GM12878 (cell line): ENCODE results near the gene CARD9. TPM values are rescaled to one million over a fixed set of nuclear protein-coding genes. Genes with fewer than 3 reads are reported as not detected.

Experiments used
- ATAC-seq: fragments of 200-7000 bp; cut with Tn5 transposase; 3 replicates; pipeline ENCODE4 v1.9.1; 2020; ENCODE audit warnings: mild to moderate bottlenecking, moderate library complexity
- BruUV-seq: library from RNA; stranded (reverse); fragments of 400-500 nt; replicated peaks from 2 replicates; lab custom pipeline; 2021; lab: Mats Ljungman, UMichigan
- CTCF ChIA-PET: fragments of 300-600 bp; sonication (Branson Sonifier 250); formaldehyde crosslinking; extraction: SDS; loops from one replicate; lab custom pipeline; 2021; ENCODE audit warnings: inconsistent platforms; lab: Yijun Ruan, JAX
- POLR2A ChIA-PET: fragments of 350-600 bp; formaldehyde crosslinking; extraction: SDS; loops from one replicate; lab custom pipeline; 2021; ENCODE audit warnings: inconsistent platforms; lab: Charles Lee
- RAD21 ChIA-PET: fragments of 300-600 bp; sonication (Branson Sonifier 250); formaldehyde crosslinking; loops from one replicate; lab custom pipeline; 2023; ENCODE audit warnings: antibody characterized with exemption; ENCODE audit not compliant: unreplicated experiment; lab: Charles Lee
- SMC1A ChIA-PET: fragments of 300-600 bp; sonication (Branson Sonifier 250); formaldehyde crosslinking; loops from one replicate; lab custom pipeline; 2023; ENCODE audit not compliant: unreplicated experiment, uncharacterized antibody; lab: Charles Lee
- DNase-seq: peaks from one replicate; pipeline ENCODE4 v3.0.0-alpha.2; 2011; ENCODE audit warnings: low read depth, low spot score
- FAIRE-seq: peaks from 3 replicates; lab custom pipeline; 2011; peaks lifted over from hg19 to GRCh38; lab: Jason Lieb, UNC
- H2AFZ ChIP-seq: 2 replicates; pipeline ENCODE4 v1.6.0; 2011; ENCODE audit warnings: low read depth, low read length, control low read depth; ENCODE audit not compliant: control insufficient read depth
- H3K27ac ChIP-seq: 2 replicates; pipeline ENCODE4 v1.5.1; 2011; ENCODE audit warnings: control low read depth; ENCODE audit not compliant: control insufficient read depth, insufficient read depth
- H3K27me3 ChIP-seq, 2 experiments: replicated peaks in 1 of 2; 2 replicates each; pipeline versions ENCODE4 v1.6.0 to v1.6.1; 2011; ENCODE audit warnings: low read length in 1 of 2; ENCODE audit not compliant: control insufficient read depth in 2 of 2, insufficient read depth in 2 of 2
- H3K36me3 ChIP-seq, 2 experiments: 2 replicates each; pipeline ENCODE4 v1.5.1; 2011; ENCODE audit warnings: low read length in 1 of 2; ENCODE audit not compliant: control insufficient read depth in 2 of 2, insufficient read depth in 2 of 2
- H3K4me1 ChIP-seq: 2 replicates; pipeline ENCODE4 v1.6.1; 2011; ENCODE audit warnings: mild to moderate bottlenecking, low read length, moderate library complexity, mixed read lengths; ENCODE audit not compliant: control insufficient read depth, insufficient read depth
- H3K4me2 ChIP-seq: 2 replicates; pipeline ENCODE4 v1.6.0; 2011; ENCODE audit warnings: control low read depth; ENCODE audit not compliant: control insufficient read depth, insufficient read depth
- H3K4me3 ChIP-seq: fragments of 200-600 bp; sonication (generic); 2 replicates; pipeline ENCODE4 v1.5.1; 2016
- H3K79me2 ChIP-seq: 2 replicates; pipeline ENCODE4 v1.6.0; 2011; ENCODE audit warnings: low read length; ENCODE audit not compliant: control insufficient read depth, insufficient read depth
- H3K9ac ChIP-seq: 2 replicates; pipeline ENCODE4 v1.8.0; 2011; ENCODE audit warnings: low read length, control low read depth, mixed read lengths; ENCODE audit not compliant: control insufficient read depth, insufficient read depth
- H3K9me3 ChIP-seq: replicated peaks from 3 replicates; pipeline ENCODE4 v1.5.1; 2011; ENCODE audit warnings: mild to moderate bottlenecking, low read length; ENCODE audit not compliant: control insufficient read depth, insufficient read depth
- H4K20me1 ChIP-seq: 2 replicates; pipeline ENCODE4 v1.6.0; 2011; ENCODE audit not compliant: control insufficient read depth, insufficient read depth
- BACH1 ChIP-seq: fragments of 450-650 bp; IDR thresholded peaks from 2 replicates; pipeline ENCODE4 v1.6.1; 2017; ENCODE audit warnings: mild to moderate bottlenecking, borderline replicate concordance
- CBX5 ChIP-seq: sonication (generic); IDR thresholded peaks from 2 replicates; pipeline ENCODE4 v1.6.1; 2016; ENCODE audit warnings: low read depth, moderate library complexity, mild to moderate bottlenecking, inconsistent platforms
- DPF2 ChIP-seq: fragments of 450-650 bp; IDR thresholded peaks from 2 replicates; pipeline ENCODE4 v1.6.1; 2017; ENCODE audit warnings: mild to moderate bottlenecking
- KDM1A ChIP-seq: fragments of 200-600 bp; sonication (generic); IDR thresholded peaks from 2 replicates; pipeline ENCODE4 v1.6.1; 2016; ENCODE audit warnings: borderline replicate concordance
- SREBF1 ChIP-seq: IDR thresholded peaks from 2 replicates; pipeline ENCODE4 v1.6.1; 2012; ENCODE audit warnings: mild to moderate bottlenecking, low read length
- TCF3 ChIP-seq: IDR thresholded peaks from 2 replicates; pipeline ENCODE4 v1.6.1; 2012; ENCODE audit warnings: low read depth, mild to moderate bottlenecking, low read length, borderline replicate concordance; ENCODE audit not compliant: insufficient read depth
- ZSCAN29 ChIP-seq: fragments of 450-650 bp; IDR thresholded peaks from 2 replicates; pipeline ENCODE4 v1.6.1; 2017; ENCODE audit warnings: mild to moderate bottlenecking, moderate library complexity
- WGBS: methylation state at CpG from one replicate; pipeline ENCODE4 v1.1.6; 2016; ENCODE audit warnings: low lambda C conversion rate; ENCODE audit not compliant: insufficient replicate concordance, insufficient coverage; ENCODE audit errors: missing lambda C conversion rate; 5-methylcytosine and 5-hydroxymethylcytosine counted together
- in situ Hi-C: fragments of 300-500 bp; cut with MboI; formaldehyde crosslinking; loops from 9 replicates; pipeline ENCODE4 v1.14.3; 2018; ENCODE audit warnings: mixed read lengths
- intact Hi-C: fragments of 100-400 bp; cut with micrococcal nuclease; formaldehyde crosslinking; loops from one replicate; pipeline ENCODE4 v1.14.2; 2022; ENCODE audit not compliant: unreplicated experiment
- polyA plus RNA-seq, 11 experiments: library from polyadenylated mRNA; depleted of rRNA in 4 of 11; unstranded in 6 of 11; stranded (reverse) in 5 of 11; fragments of >200 nt; fragmentation: Nextera tagmentation in 4 of 11; fragmentation: Illumina TruSeq in 1 of 11; extraction: Ambion mirVana in 4 of 11; extraction: Trizol in 1 of 11; gene quantifications; 1 replicate in 1 of 11; 2 replicates in 10 of 11; pipeline versions ENCODE4 v1.2.1 to v1.2.3, GENCODE V29; 2011 to 2016; ENCODE audit warnings: inconsistent platforms in 2 of 11, missing spikeins in 2 of 11, low read depth in 1 of 11
- total RNA-seq, 4 experiments: library from RNA; depleted of rRNA in 3 of 4; stranded (reverse); fragments of >200 nt in 3 of 4; fragmentation: Illumina TruSeq in 1 of 4; extraction: Trizol in 1 of 4; gene quantifications; 2 replicates each; pipeline versions ENCODE4 v1.2.1 to v1.2.3, GENCODE V29; 2013 to 2021
- TF ChIP-seq, protein P1 (sequence below): fragments of 450-650 bp; IDR thresholded peaks from 2 replicates; pipeline ENCODE4 v1.6.1; 2016; ENCODE audit warnings: mild to moderate bottlenecking
- TF ChIP-seq, protein P2 (sequence below): fragments of 450-650 bp; conservative IDR thresholded peaks from 2 replicates; pipeline ENCODE4 v1.6.1; 2017; ENCODE audit warnings: mild to moderate bottlenecking, moderate library complexity
- TF ChIP-seq, protein P3 (sequence below): IDR thresholded peaks from 2 replicates; pipeline ENCODE4 v1.6.1; 2011; ENCODE audit warnings: borderline replicate concordance, low read depth, mild to moderate bottlenecking, moderate library complexity, mixed read lengths, low read length; ENCODE audit not compliant: insufficient read depth; ENCODE audit errors: extremely low read length
- TF ChIP-seq, protein P4 (sequence below): fragments of 450-650 bp; IDR thresholded peaks from 2 replicates; pipeline ENCODE4 v1.6.1; 2017; ENCODE audit warnings: mild to moderate bottlenecking, moderate library complexity

Gene CARD9
- total and polyA plus RNA-seq, 10 of the 15 experiments (the other 5 are each of a cell fraction or from before 2014, with no cell fraction given), result 0.11 to 4.9 (median 1.8) TPM; not detected in 1

DNA sequence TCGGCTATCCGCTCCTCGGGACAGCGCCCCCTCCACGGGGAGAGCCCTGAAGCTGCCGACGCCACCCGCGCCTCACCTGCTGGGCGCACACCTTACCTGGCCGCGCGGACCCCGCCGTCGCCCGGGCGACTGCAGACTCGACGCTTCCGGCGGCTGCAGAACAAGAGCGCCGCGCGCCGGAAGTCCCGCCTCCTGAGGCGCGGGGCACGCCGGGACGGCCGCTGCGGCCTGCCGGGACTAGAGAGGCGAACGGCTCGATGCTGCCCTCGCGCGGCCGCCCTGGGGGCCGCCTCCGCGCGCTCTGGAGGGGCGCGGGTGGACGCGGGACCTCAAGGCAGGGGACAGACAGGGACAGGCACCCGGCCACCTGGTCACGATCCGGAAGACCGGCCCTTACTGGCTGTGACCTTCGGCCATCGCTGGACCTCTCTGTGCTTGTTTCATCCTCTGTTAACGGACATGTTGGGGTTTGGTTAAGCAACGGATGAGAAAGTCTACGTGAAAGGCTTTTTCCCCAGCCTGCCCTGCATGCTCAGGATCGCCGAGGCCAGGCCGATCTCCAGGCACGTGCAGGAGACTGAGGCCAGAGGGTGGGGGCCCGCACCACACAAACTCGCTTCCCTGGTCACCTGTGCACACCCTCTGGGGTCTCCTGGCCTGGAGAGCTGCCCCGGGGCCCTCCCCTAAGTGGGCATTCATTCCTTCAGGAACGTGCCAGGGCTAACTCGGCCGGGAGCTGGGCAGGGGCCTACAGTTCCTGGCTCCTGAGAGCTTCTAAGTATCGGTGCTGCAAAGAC, 26.8 kb upstream of the CARD9 start, which contains the start of gene SNAPC4:
TSS of gene SNAPC4 (minus strand) at position 133 of the 797 bp plus-strand sequence. CDS start 1,742 bp downstream, outside the sequence.
- Histone ChIP-seq H3K9ac (peak within 1 kb of the TSS; percentile 82), H2AFZ (peak within 1 kb of the TSS; percentile 74)
- TF ChIP-seq SREBF1, result no peak
- TF ChIP-seq, protein P1, sequence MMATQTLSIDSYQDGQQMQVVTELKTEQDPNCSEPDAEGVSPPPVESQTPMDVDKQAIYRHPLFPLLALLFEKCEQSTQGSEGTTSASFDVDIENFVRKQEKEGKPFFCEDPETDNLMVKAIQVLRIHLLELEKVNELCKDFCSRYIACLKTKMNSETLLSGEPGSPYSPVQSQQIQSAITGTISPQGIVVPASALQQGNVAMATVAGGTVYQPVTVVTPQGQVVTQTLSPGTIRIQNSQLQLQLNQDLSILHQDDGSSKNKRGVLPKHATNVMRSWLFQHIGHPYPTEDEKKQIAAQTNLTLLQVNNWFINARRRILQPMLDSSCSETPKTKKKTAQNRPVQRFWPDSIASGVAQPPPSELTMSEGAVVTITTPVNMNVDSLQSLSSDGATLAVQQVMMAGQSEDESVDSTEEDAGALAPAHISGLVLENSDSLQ, result no peak
- TF ChIP-seq, protein P2, sequence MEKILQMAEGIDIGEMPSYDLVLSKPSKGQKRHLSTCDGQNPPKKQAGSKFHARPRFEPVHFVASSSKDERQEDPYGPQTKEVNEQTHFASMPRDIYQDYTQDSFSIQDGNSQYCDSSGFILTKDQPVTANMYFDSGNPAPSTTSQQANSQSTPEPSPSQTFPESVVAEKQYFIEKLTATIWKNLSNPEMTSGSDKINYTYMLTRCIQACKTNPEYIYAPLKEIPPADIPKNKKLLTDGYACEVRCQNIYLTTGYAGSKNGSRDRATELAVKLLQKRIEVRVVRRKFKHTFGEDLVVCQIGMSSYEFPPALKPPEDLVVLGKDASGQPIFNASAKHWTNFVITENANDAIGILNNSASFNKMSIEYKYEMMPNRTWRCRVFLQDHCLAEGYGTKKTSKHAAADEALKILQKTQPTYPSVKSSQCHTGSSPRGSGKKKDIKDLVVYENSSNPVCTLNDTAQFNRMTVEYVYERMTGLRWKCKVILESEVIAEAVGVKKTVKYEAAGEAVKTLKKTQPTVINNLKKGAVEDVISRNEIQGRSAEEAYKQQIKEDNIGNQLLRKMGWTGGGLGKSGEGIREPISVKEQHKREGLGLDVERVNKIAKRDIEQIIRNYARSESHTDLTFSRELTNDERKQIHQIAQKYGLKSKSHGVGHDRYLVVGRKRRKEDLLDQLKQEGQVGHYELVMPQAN, result 0 out of 2 replicates have a peak, but pooled peaks have one; percentile 0
- no peak; the same call in none of the 2 replicates for TF ChIP-seq BACH1
- no peak for TF ChIP-seq CBX5
- TF ChIP-seq, protein P3, sequence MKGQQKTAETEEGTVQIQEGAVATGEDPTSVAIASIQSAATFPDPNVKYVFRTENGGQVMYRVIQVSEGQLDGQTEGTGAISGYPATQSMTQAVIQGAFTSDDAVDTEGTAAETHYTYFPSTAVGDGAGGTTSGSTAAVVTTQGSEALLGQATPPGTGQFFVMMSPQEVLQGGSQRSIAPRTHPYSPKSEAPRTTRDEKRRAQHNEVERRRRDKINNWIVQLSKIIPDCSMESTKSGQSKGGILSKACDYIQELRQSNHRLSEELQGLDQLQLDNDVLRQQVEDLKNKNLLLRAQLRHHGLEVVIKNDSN, result no peak
- no peak for TF ChIP-seq ZSCAN29
- no peak for TF ChIP-seq KDM1A
- TF ChIP-seq, protein P4, sequence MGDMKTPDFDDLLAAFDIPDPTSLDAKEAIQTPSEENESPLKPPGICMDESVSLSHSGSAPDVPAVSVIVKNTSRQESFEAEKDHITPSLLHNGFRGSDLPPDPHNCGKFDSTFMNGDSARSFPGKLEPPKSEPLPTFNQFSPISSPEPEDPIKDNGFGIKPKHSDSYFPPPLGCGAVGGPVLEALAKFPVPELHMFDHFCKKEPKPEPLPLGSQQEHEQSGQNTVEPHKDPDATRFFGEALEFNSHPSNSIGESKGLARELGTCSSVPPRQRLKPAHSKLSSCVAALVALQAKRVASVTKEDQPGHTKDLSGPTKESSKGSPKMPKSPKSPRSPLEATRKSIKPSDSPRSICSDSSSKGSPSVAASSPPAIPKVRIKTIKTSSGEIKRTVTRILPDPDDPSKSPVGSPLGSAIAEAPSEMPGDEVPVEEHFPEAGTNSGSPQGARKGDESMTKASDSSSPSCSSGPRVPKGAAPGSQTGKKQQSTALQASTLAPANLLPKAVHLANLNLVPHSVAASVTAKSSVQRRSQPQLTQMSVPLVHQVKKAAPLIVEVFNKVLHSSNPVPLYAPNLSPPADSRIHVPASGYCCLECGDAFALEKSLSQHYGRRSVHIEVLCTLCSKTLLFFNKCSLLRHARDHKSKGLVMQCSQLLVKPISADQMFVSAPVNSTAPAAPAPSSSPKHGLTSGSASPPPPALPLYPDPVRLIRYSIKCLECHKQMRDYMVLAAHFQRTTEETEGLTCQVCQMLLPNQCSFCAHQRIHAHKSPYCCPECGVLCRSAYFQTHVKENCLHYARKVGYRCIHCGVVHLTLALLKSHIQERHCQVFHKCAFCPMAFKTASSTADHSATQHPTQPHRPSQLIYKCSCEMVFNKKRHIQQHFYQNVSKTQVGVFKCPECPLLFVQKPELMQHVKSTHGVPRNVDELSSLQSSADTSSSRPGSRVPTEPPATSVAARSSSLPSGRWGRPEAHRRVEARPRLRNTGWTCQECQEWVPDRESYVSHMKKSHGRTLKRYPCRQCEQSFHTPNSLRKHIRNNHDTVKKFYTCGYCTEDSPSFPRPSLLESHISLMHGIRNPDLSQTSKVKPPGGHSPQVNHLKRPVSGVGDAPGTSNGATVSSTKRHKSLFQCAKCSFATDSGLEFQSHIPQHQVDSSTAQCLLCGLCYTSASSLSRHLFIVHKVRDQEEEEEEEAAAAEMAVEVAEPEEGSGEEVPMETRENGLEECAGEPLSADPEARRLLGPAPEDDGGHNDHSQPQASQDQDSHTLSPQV, result peak; percentile 87
- TF ChIP-seq DPF2, result peak; percentile 86; the same call in 1 of the 2 replicates
- TF ChIP-seq TCF3, result no peak

More for the DNA sequence above, 26.8 kb upstream of the CARD9 start, which contains the start of gene SNAPC4:
- peak within 1 kb of the TSS; percentile 96 for H3K4me3 ChIP-seq
- POLR2A ChIA-PET, result interaction anchor here (1.1 to 2.4 kb wide), 3 partner anchors 9 to 37 kb away, joined by 3 to 11 read pairs (median 3); partner anchors contain the start of genes ENTR1 and PMPCA
- FAIRE-seq (peak; percentile 84), DNase-seq (peak; percentile 40), ATAC-seq (peak; percentile 74)
- no TSS peak for BruUV-seq
- H3K27ac ChIP-seq, result peak within 1 kb of the TSS; percentile 61
- in situ Hi-C loops (no loop called here), intact Hi-C loops (loop anchor here (1.0 kb wide), 1 partner anchor 61 kb away; no protein-coding TSS in a partner anchor)
- H4K20me1 ChIP-seq, result no peaks in the 10 kb centered on the region
- no peaks in the 10 kb centered on the region for H3K27me3 ChIP-seq
- WGBS, result 7% methylated on average over 71 of the region's 71 CpGs
- H3K36me3 ChIP-seq, result peaks cover 11 to 19% of the 10 kb centered on the region in 2 experiments
- CTCF ChIA-PET, result interaction anchor here (0.5 to 2.5 kb wide), 8 partner anchors 9 to 310 kb away, joined by 3 to 21 read pairs (median 6); partner anchors contain the start of genes DNLZ, ENTR1 and PMPCA
- H3K9me3 ChIP-seq, result no peaks in the 10 kb centered on the region
- peaks cover 33% of the 10 kb centered on the region for H3K4me1 ChIP-seq
- H3K79me2 ChIP-seq, result peaks cover 28% of the 10 kb centered on the region
- peak within 1 kb of the TSS; percentile 92 for H3K4me2 ChIP-seq
- RAD21 ChIA-PET, result interaction anchor here (1.7 kb wide), 1 partner anchor 37 kb away, joined by 6 read pairs; the partner anchor contains the start of gene DNLZ
- SMC1A ChIA-PET, result interaction anchor here (1.1 kb wide), 1 partner anchor 10 kb away, joined by 4 read pairs; the partner anchor contains the start of gene ENTR1
